ENCODE results near the gene CRYGD.

Gene CRYGD

GRCh38 chr2:208086029-208086428 is 38.3 kb downstream of the CRYGD start:
- H3K27ac Mint-ChIP-seq = no peak overlapping the region
- H3K4me1 Mint-ChIP-seq = no peaks in the 10 kb centered on the region
- DNase-seq (no peak), ATAC-seq (replicated peaks) (no peak)
- peaks cover 4 to 5% of the 10 kb centered on the region in 2 donors for H3K9me3 Mint-ChIP-seq
- peaks cover 15% of the 10 kb centered on the region in 2 donors for H3K27me3 Mint-ChIP-seq
- peaks cover 0 to 2% of the 10 kb centered on the region in 2 donors for H3K36me3 Mint-ChIP-seq
- no peak overlapping the region for H3K4me3 Mint-ChIP-seq

GRCh38 chr2:208083807-208084206 is 40.5 kb downstream of the CRYGD start:
- Mint-ChIP-seq H3K9me3 (peaks cover 5 to 7% of the 10 kb centered on the region in 2 donors), H3K27me3 (peaks cover 23 to 26% of the 10 kb centered on the region in 2 donors), H3K4me3 (no peak overlapping the region), H3K4me1 (no peaks in the 10 kb centered on the region), H3K27ac (no peak overlapping the region), H3K36me3 (peaks cover 0 to 2% of the 10 kb centered on the region in 2 donors)
- no peak for DNase-seq
- ATAC-seq (replicated peaks) = no peak

- peaks cover 32 to 49% of the 10 kb centered on the region in 2 donors for H3K27me3 Mint-ChIP-seq
- no peak overlapping the region for H3K27ac Mint-ChIP-seq
- DNase-seq = no peak
- H3K9me3 Mint-ChIP-seq = peaks cover 4% of the 10 kb centered on the region in 2 donors
- H3K4me1 Mint-ChIP-seq = no peaks in the 10 kb centered on the region
- H3K4me3 Mint-ChIP-seq = no peak overlapping the region
- H3K36me3 Mint-ChIP-seq = peaks cover 0 to 2% of the 10 kb centered on the region in 2 donors
- ATAC-seq (replicated peaks) = no peak
Measured at GRCh38 chr2:208077276-208077675, 47.0 kb downstream of the CRYGD start.

- peaks cover 25 to 41% of the 10 kb centered on the region in 2 donors for H3K27me3 Mint-ChIP-seq
- no peak overlapping the region for H3K4me3 Mint-ChIP-seq
- H3K36me3 Mint-ChIP-seq = no peaks in the 10 kb centered on the region
- H3K9me3 Mint-ChIP-seq = peaks cover 2 to 4% of the 10 kb centered on the region in 2 donors
- ATAC-seq (replicated peaks) (no peak), DNase-seq (no peak)
- no peak overlapping the region for H3K27ac Mint-ChIP-seq
- no peaks in the 10 kb centered on the region for H3K4me1 Mint-ChIP-seq
Measured at GRCh38 chr2:208074610-208075356, 49.5 kb downstream of the CRYGD start.

- H3K4me1 Mint-ChIP-seq = no peaks in the 10 kb centered on the region
- peak; percentile 80 to 84 for ATAC-seq (replicated peaks)
Measured at GRCh38 chr2:208072250-208072892, 52.0 kb downstream of the CRYGD start.

More at GRCh38 chr2:208072250-208072892, 52.0 kb downstream of the CRYGD start:
- Mint-ChIP-seq H3K27me3 (peaks cover 9 to 19% of the 10 kb centered on the region in 2 donors), H3K36me3 (no peaks in the 10 kb centered on the region), H3K27ac (no peak overlapping the region), H3K9me3 (no peaks in the 10 kb centered on the region), H3K4me3 (no peak overlapping the region)
- peak; percentile 39 for DNase-seq

Data from stimulated activated naive B cell treated with anti-CD40 and anti-IgM and Interleukin-4, amounts not matched to agents 10 μg/mL and 1 μg/mL and 100 μg/mL, for 72 hours (primary cell).